Activated CD8-positive, alpha-beta T cell treated with anti-CD3 and anti-CD28 coated beads for 36 hours (primary cell): Measurements from ENCODE around the gene ARHGAP26. TPM values are rescaled to one million over a fixed set of nuclear protein-coding genes. Genes with fewer than 3 reads are reported as not detected.

Experiments used
- ATAC-seq: fragments of 200-7000 bp; cut with Tn5 transposase; one replicate; pipeline ENCODE4 v1.10.0; 2021; ENCODE audit warnings: mild to moderate bottlenecking, moderate library complexity
- CTCF ChIA-PET: fragments of 350-600 bp; sonication (Branson Sonifier 250); formaldehyde crosslinking; loops from one replicate; lab custom pipeline; 2021; ENCODE audit warnings: antibody characterized with exemption; lab: Charles Lee
- POLR2A ChIA-PET: fragments of 350-600 bp; sonication (Branson Sonifier 250); formaldehyde crosslinking; loops from one replicate; lab custom pipeline; 2021; ENCODE audit warnings: antibody characterized with exemption; lab: Charles Lee
- DNase-seq: peaks from one replicate; pipeline ENCODE4 v3.0.0-alpha.2; 2020
- H3K27ac Mint-ChIP-seq: one replicate; pipeline ENCODE4 v1.8.0; 2021; ENCODE audit warnings: mild to moderate bottlenecking, mixed read lengths
- H3K27me3 Mint-ChIP-seq: one replicate; pipeline ENCODE4 v1.8.0; 2021; ENCODE audit warnings: mixed read lengths
- H3K36me3 Mint-ChIP-seq: one replicate; pipeline ENCODE4 v1.8.0; 2021; ENCODE audit warnings: low read depth, mixed read lengths
- H3K4me1 Mint-ChIP-seq: one replicate; pipeline ENCODE4 v1.8.0; 2021; ENCODE audit warnings: low read depth, mixed read lengths
- H3K4me3 Mint-ChIP-seq: one replicate; pipeline ENCODE4 v1.8.0; 2021; ENCODE audit warnings: mild to moderate bottlenecking, moderate library complexity, mixed read lengths
- H3K9me3 Mint-ChIP-seq: one replicate; pipeline ENCODE4 v1.8.0; 2021; ENCODE audit warnings: mixed read lengths
- intact Hi-C: fragments of 100-400 bp; cut with micrococcal nuclease; formaldehyde crosslinking; loops from one replicate; pipeline ENCODE4 v1.10.0; 2022
- total RNA-seq, 2 experiments: library from RNA; stranded (reverse); gene quantifications; one replicate each; pipeline ENCODE4 v1.2.3, GENCODE V29; 2021
- TF ChIP-seq, protein P1 (sequence below): fragments of 200-600 bp; IDR thresholded peaks from one replicate; pipeline ENCODE4 v1.8.0; 2022; ENCODE audit warnings: antibody characterized with exemption, mild to moderate bottlenecking

Gene ARHGAP26
- total RNA-seq, 2 experiments from 2014 or later = 12.7 to 18.0 TPM

GRCh38 chr5:143023411-143024096 is 253.4 kb downstream of the ARHGAP26 start:
- ChIA-PET CTCF (interaction anchor here (0.8 to 2.0 kb wide), 8 partner anchors 9 to 204 kb away, joined by 3 to 11 read pairs (median 3); no protein-coding TSS in a partner anchor), POLR2A (no interaction called here)
- H3K27ac Mint-ChIP-seq = peak overlapping the region; percentile 59
- H3K4me1 Mint-ChIP-seq = peaks cover 66% of the 10 kb centered on the region
- no peaks in the 10 kb centered on the region for H3K27me3 Mint-ChIP-seq
- ATAC-seq (peak; percentile 81), DNase-seq (peak; percentile 81)
- TF ChIP-seq, protein P1, sequence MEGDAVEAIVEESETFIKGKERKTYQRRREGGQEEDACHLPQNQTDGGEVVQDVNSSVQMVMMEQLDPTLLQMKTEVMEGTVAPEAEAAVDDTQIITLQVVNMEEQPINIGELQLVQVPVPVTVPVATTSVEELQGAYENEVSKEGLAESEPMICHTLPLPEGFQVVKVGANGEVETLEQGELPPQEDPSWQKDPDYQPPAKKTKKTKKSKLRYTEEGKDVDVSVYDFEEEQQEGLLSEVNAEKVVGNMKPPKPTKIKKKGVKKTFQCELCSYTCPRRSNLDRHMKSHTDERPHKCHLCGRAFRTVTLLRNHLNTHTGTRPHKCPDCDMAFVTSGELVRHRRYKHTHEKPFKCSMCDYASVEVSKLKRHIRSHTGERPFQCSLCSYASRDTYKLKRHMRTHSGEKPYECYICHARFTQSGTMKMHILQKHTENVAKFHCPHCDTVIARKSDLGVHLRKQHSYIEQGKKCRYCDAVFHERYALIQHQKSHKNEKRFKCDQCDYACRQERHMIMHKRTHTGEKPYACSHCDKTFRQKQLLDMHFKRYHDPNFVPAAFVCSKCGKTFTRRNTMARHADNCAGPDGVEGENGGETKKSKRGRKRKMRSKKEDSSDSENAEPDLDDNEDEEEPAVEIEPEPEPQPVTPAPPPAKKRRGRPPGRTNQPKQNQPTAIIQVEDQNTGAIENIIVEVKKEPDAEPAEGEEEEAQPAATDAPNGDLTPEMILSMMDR = no peak
- intact Hi-C loops = loop anchor here (5.0 kb wide), 2 partner anchors 44 to 79 kb away; no protein-coding TSS in a partner anchor
- H3K4me3 Mint-ChIP-seq = peak overlapping the region; percentile 28
- H3K36me3 Mint-ChIP-seq = peaks cover 16% of the 10 kb centered on the region
- H3K9me3 Mint-ChIP-seq = peaks cover under 1% of the 10 kb centered on the region

DNA sequence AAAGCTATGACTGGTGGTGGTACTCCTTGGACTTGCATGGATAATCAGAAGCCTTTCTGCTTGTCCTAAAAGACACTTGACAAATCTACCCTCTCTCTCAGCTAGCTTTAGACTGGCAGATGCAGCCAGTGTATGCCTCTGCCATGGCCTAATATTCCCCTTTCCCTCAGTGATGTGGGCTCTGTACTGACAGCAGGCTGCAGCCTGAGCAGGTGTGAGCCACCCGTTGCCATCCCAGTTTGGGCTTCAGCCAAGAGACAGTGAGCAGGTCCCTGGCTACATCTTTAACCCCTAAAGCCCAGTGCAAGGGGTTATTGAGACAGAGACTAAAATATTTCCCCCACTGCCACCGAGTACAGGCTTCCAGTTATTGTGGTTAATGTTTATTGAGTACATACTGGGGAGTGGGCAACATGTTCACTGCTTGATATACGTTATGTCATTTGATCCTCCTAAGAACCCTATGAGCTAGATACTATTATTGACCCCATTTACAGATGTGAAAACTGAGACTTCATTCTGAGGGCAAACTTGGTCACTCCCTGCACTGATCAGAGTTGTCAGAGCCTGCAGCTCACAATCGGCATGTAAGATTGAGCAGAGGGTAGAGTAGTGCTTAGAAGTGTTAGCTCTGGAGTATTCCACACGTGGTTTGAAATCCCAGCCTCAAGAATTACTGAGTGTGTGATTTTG is 254.2 kb downstream of the ARHGAP26 start:
- ATAC-seq (no peak), DNase-seq (no peak)
- TF ChIP-seq, protein P1 = no peak
- no peak overlapping the region for H3K4me3 Mint-ChIP-seq
- H3K27me3 Mint-ChIP-seq = no peaks in the 10 kb centered on the region
- H3K4me1 Mint-ChIP-seq = peaks cover 64% of the 10 kb centered on the region
- ChIA-PET CTCF (interaction anchor here (0.8 to 2.0 kb wide), 8 partner anchors 8 to 203 kb away, joined by 3 to 11 read pairs (median 3); no protein-coding TSS in a partner anchor), POLR2A (interaction anchor here (0.8 kb wide), 1 partner anchor 14 kb away, joined by 3 read pairs; no protein-coding TSS in a partner anchor)
- intact Hi-C loops = loop anchor here (5.0 kb wide), 2 partner anchors 43 to 78 kb away; no protein-coding TSS in a partner anchor
- H3K36me3 Mint-ChIP-seq = peaks cover 16% of the 10 kb centered on the region
- no peaks in the 10 kb centered on the region for H3K9me3 Mint-ChIP-seq
- H3K27ac Mint-ChIP-seq = no peak overlapping the region

DNA sequence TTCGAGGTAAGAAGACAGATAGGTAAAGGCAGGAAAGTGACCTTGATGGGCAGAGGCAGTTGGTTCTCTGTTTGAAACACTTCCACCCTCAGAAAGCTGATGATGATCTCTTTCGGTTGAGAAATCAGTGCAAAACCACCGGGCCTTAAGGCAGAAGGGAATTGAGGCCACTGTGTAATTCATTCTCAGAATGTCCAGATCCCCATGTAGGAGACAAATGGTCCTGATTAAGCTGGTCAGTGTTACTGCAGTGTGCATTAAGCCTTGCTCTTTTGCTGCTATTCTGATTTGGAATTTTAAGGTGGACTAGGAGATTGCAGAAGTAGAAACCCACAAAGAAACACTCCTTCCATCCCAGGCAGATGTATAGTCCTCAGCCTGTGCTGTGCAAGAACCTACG is 255.2 kb downstream of the ARHGAP26 start:
- Mint-ChIP-seq H3K27ac (peak overlapping the region; percentile 50), H3K9me3 (no peaks in the 10 kb centered on the region), H3K4me1 (peaks cover 64% of the 10 kb centered on the region), H3K36me3 (peaks cover 10% of the 10 kb centered on the region), H3K27me3 (no peaks in the 10 kb centered on the region), H3K4me3 (no peak overlapping the region)
- intact Hi-C loops = no loop called here
- POLR2A ChIA-PET = interaction anchor here (0.6 to 0.8 kb wide), 3 partner anchors 15 to 114 kb away, joined by 3 read pairs; no protein-coding TSS in a partner anchor
- ATAC-seq (no peak), DNase-seq (no peak)
- TF ChIP-seq, protein P1 = no peak
- CTCF ChIA-PET = interaction anchor here (2.0 kb wide), 1 partner anchor 22 kb away, joined by 11 read pairs; no protein-coding TSS in a partner anchor

DNA sequence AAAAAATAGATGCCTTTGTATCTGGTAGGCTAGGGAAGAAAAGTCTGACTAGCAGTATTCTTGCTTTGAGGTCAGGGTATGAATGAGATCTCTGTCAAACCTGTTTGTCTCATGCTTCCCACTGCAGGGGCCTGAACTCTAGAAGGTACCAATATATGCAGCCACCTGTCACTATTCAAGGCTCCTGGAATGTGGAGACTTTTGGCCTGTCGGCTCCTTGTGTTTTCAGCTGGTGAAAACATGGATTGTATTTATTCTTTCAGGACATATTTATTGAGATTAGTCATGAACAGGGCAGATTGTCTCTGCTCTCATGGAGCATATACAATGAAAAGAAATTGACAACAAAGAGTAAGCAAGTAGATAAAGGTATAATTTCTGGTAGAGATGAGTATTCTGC is 255.8 kb downstream of the ARHGAP26 start:
- ATAC-seq (no peak), DNase-seq (no peak)
- POLR2A ChIA-PET = interaction anchor here (0.6 kb wide), 1 partner anchor 25 kb away, joined by 3 read pairs; no protein-coding TSS in a partner anchor
- peaks cover 69% of the 10 kb centered on the region for H3K4me1 Mint-ChIP-seq
- H3K27ac Mint-ChIP-seq = peak overlapping the region; percentile 53
- intact Hi-C loops = no loop called here
- no peak overlapping the region for H3K4me3 Mint-ChIP-seq
- CTCF ChIA-PET = no interaction called here
- H3K36me3 Mint-ChIP-seq = peaks cover 11% of the 10 kb centered on the region
- H3K9me3 Mint-ChIP-seq = no peaks in the 10 kb centered on the region
- no peaks in the 10 kb centered on the region for H3K27me3 Mint-ChIP-seq
- TF ChIP-seq, protein P1 = no peak
